Keratinocyte (primary cell): ENCODE results near the gene MINDY4. TPM values are rescaled to one million over a fixed set of nuclear protein-coding genes. Genes with fewer than 3 reads are reported as not detected.

Source experiments
- DNase-seq: peaks from one replicate; pipeline ENCODE4 v3.0.0-alpha.2; 2011; ENCODE audit warnings: low read depth, missing footprints, low spot score
- FAIRE-seq: peaks from 2 replicates; lab custom pipeline; 2011; peaks lifted over from hg19 to GRCh38; lab: Jason Lieb, UNC
- H2AFZ ChIP-seq: 2 replicates; pipeline ENCODE4 v1.6.0; 2012; ENCODE audit warnings: low read length, control low read depth, inconsistent platforms; ENCODE audit not compliant: control insufficient read depth
- H3K27ac ChIP-seq: 2 replicates; pipeline ENCODE4 v1.5.1; 2011; ENCODE audit warnings: low read length; ENCODE audit not compliant: control insufficient read depth, insufficient read depth
- H3K27me3 ChIP-seq: 3 replicates; pipeline ENCODE4 v1.6.0; 2011; ENCODE audit warnings: low read length; ENCODE audit not compliant: control insufficient read depth, insufficient read depth; ENCODE audit errors: extremely low read depth
- H3K36me3 ChIP-seq, 2 experiments: 2 replicates in 1 of 2; 3 replicates in 1 of 2; pipeline ENCODE4 v1.5.1; 2011; ENCODE audit warnings: low read length in 2 of 2, mild to moderate bottlenecking in 1 of 2; ENCODE audit not compliant: control insufficient read depth in 2 of 2, insufficient read depth in 2 of 2; ENCODE audit errors: extremely low read depth in 1 of 2
- H3K4me1 ChIP-seq: 3 replicates; pipeline ENCODE4 v1.5.1; 2011; ENCODE audit warnings: low read length; ENCODE audit not compliant: control insufficient read depth, insufficient read depth; ENCODE audit errors: extremely low read depth
- H3K4me2 ChIP-seq: 3 replicates; pipeline ENCODE4 v1.6.0; 2011; ENCODE audit warnings: low read depth, low read length; ENCODE audit not compliant: control insufficient read depth, insufficient read depth; ENCODE audit errors: extremely low read depth
- H3K4me3 ChIP-seq, 3 experiments: fragments of 200-600 bp in 1 of 3; sonication (generic) in 1 of 3; 2 replicates in 2 of 3; 3 replicates in 1 of 3; pipeline ENCODE4 v1.5.1; 2011 to 2016; ENCODE audit warnings: low read length in 3 of 3, mild to moderate bottlenecking in 3 of 3, control low read depth in 2 of 3, inconsistent platforms in 1 of 3, low read depth in 1 of 3, mixed read lengths in 1 of 3, mixed run types in 1 of 3, moderate library complexity in 1 of 3; ENCODE audit not compliant: control insufficient read depth in 2 of 3, insufficient read depth in 2 of 3; ENCODE audit errors: extremely low read depth in 1 of 3
- H3K79me2 ChIP-seq: 2 replicates; pipeline ENCODE4 v1.6.0; 2012; ENCODE audit warnings: low read length; ENCODE audit not compliant: control insufficient read depth, insufficient read depth
- H3K9ac ChIP-seq: 3 replicates; pipeline ENCODE4 v1.6.0; 2011; ENCODE audit warnings: low read length; ENCODE audit not compliant: control insufficient read depth, insufficient read depth; ENCODE audit errors: extremely low read depth
- H3K9me1 ChIP-seq: 3 replicates; pipeline ENCODE4 v1.6.0; 2011; ENCODE audit warnings: low read length; ENCODE audit not compliant: control insufficient read depth, insufficient read depth; ENCODE audit errors: extremely low read depth
- H3K9me3 ChIP-seq: 2 replicates; pipeline ENCODE4 v1.5.1; 2012; ENCODE audit warnings: low read depth, low read length; ENCODE audit not compliant: control insufficient read depth
- H4K20me1 ChIP-seq: 3 replicates; pipeline ENCODE4 v1.6.0; 2011; ENCODE audit warnings: low read length; ENCODE audit not compliant: control insufficient read depth, insufficient read depth; ENCODE audit errors: extremely low read depth
- CTCF ChIP-seq, 3 experiments: IDR thresholded peaks in 1 of 3; conservative IDR thresholded peaks in 1 of 3; optimal IDR thresholded peaks in 1 of 3; 2 replicates in 2 of 3; 3 replicates in 1 of 3; pipeline versions ENCODE3 to v1.5.1; 2011; ENCODE audit warnings: low read length in 3 of 3, mild to moderate bottlenecking in 3 of 3, moderate library complexity in 2 of 3, control low read depth in 1 of 3, inconsistent platforms in 1 of 3; ENCODE audit not compliant: insufficient read depth in 2 of 3; ENCODE audit errors: extremely low read depth in 1 of 3
- EZH2 ChIP-seq: IDR thresholded peaks from one replicate; pipeline ENCODE4 v1.6.1; 2012; ENCODE audit warnings: inconsistent platforms, mild to moderate bottlenecking, low read length, moderate library complexity
- dilution Hi-C: fragments of 300-500 bp; cut with MboI; formaldehyde crosslinking; loops from one replicate; pipeline ENCODE4 v1.7.0; 2020; ENCODE audit warnings: low sequenced_read_pairs; ENCODE audit not compliant: extremely low pct_ligation_motif_present
- polyA plus RNA-seq, 5 experiments: library from polyadenylated mRNA; depleted of rRNA in 3 of 5; stranded (reverse) in 3 of 5; stranded (forward) in 1 of 5; unstranded in 1 of 5; fragments of >200 nt; gene quantifications; 1 replicate in 1 of 5; 2 replicates in 3 of 5; 3 replicates in 1 of 5; pipeline versions ENCODE4 v1.2.1 to v1.2.3, GENCODE V29; 2011 to 2012; ENCODE audit warnings: missing spikeins in 2 of 5, low read depth in 1 of 5, low replicate concordance in 1 of 5

The MINDY4 gene
- polyA plus RNA-seq, 1 donor (not counting 4 experiments of a cell fraction or from before 2014, with no cell fraction given) = 1.5 TPM

GRCh38 chr7:30941582-30942323, 170.5 kb downstream of the MINDY4 start:
- Histone ChIP-seq H3K9ac (no peak overlapping the region), H3K9me1 (no peaks in the 10 kb centered on the region), H3K36me3 (no peaks in the 10 kb centered on the region), H4K20me1 (no peaks in the 10 kb centered on the region), H3K27me3 (peaks cover 7% of the 10 kb centered on the region), H2AFZ (no peak overlapping the region), H3K4me3 (no peak overlapping the region), H3K4me2 (no peak overlapping the region), H3K9me3 (no peaks in the 10 kb centered on the region), H3K27ac (no peak overlapping the region), H3K79me2 (no peaks in the 10 kb centered on the region), H3K4me1 (no peaks in the 10 kb centered on the region)
- DNase-seq (no peak), FAIRE-seq (no peak)
- dilution Hi-C loops = no loop called here
- TF ChIP-seq EZH2 (no peak), CTCF (optimal IDR thresholded peaks at IDR 0.05 in 1 of 3, IDR thresholded peaks at IDR 0.05 in 1 of 3, conservative IDR thresholded peaks at IDR 0.05 in 1 of 3; ENCODE audit: extremely low read depth in 1 of 3, insufficient read depth in 2 of 3, low read length in 3 of 3) (no peak)

Other genes starting within 250 kb of the MINDY4 start
- 277 to 545 TPM (median 411 TPM) in 3 replicates for gene GARS1, start 176.5 kb upstream of the MINDY4 start, polyA plus RNA-seq
- not detected in 3 replicates for gene CRHR2, start 89.0 kb upstream of the MINDY4 start, polyA plus RNA-seq
- not detected in 3 replicates for gene INMT, start 19.3 kb upstream of the MINDY4 start, polyA plus RNA-seq
- 0.03 to 0.17 TPM (median 0.07 TPM) in 3 replicates for gene AQP1, start 140.4 kb downstream of the MINDY4 start, polyA plus RNA-seq
- gene GHRHR, start 192.5 kb downstream of the MINDY4 start, polyA plus RNA-seq = not detected in 3 replicates